Keratinocyte (primary cell): ENCODE results near the gene CD101. TPM values are rescaled to one million over a fixed set of nuclear protein-coding genes. Genes with fewer than 3 reads are reported as not detected.

Source experiments
- DNase-seq: peaks from one replicate; pipeline ENCODE4 v3.0.0-alpha.2; 2011; ENCODE audit warnings: low read depth, missing footprints, low spot score
- FAIRE-seq: peaks from 2 replicates; lab custom pipeline; 2011; peaks lifted over from hg19 to GRCh38; lab: Jason Lieb, UNC
- H2AFZ ChIP-seq: 2 replicates; pipeline ENCODE4 v1.6.0; 2012; ENCODE audit warnings: low read length, control low read depth, inconsistent platforms; ENCODE audit not compliant: control insufficient read depth
- H3K27ac ChIP-seq: 2 replicates; pipeline ENCODE4 v1.5.1; 2011; ENCODE audit warnings: low read length; ENCODE audit not compliant: control insufficient read depth, insufficient read depth
- H3K27me3 ChIP-seq: 3 replicates; pipeline ENCODE4 v1.6.0; 2011; ENCODE audit warnings: low read length; ENCODE audit not compliant: control insufficient read depth, insufficient read depth; ENCODE audit errors: extremely low read depth
- H3K36me3 ChIP-seq, 2 experiments: 2 replicates in 1 of 2; 3 replicates in 1 of 2; pipeline ENCODE4 v1.5.1; 2011; ENCODE audit warnings: low read length in 2 of 2, mild to moderate bottlenecking in 1 of 2; ENCODE audit not compliant: control insufficient read depth in 2 of 2, insufficient read depth in 2 of 2; ENCODE audit errors: extremely low read depth in 1 of 2
- H3K4me1 ChIP-seq: 3 replicates; pipeline ENCODE4 v1.5.1; 2011; ENCODE audit warnings: low read length; ENCODE audit not compliant: control insufficient read depth, insufficient read depth; ENCODE audit errors: extremely low read depth
- H3K4me2 ChIP-seq: 3 replicates; pipeline ENCODE4 v1.6.0; 2011; ENCODE audit warnings: low read depth, low read length; ENCODE audit not compliant: control insufficient read depth, insufficient read depth; ENCODE audit errors: extremely low read depth
- H3K4me3 ChIP-seq, 3 experiments: fragments of 200-600 bp in 1 of 3; sonication (generic) in 1 of 3; 2 replicates in 2 of 3; 3 replicates in 1 of 3; pipeline ENCODE4 v1.5.1; 2011 to 2016; ENCODE audit warnings: low read length in 3 of 3, mild to moderate bottlenecking in 3 of 3, control low read depth in 2 of 3, inconsistent platforms in 1 of 3, low read depth in 1 of 3, mixed read lengths in 1 of 3, mixed run types in 1 of 3, moderate library complexity in 1 of 3; ENCODE audit not compliant: control insufficient read depth in 2 of 3, insufficient read depth in 2 of 3; ENCODE audit errors: extremely low read depth in 1 of 3
- H3K79me2 ChIP-seq: 2 replicates; pipeline ENCODE4 v1.6.0; 2012; ENCODE audit warnings: low read length; ENCODE audit not compliant: control insufficient read depth, insufficient read depth
- H3K9ac ChIP-seq: 3 replicates; pipeline ENCODE4 v1.6.0; 2011; ENCODE audit warnings: low read length; ENCODE audit not compliant: control insufficient read depth, insufficient read depth; ENCODE audit errors: extremely low read depth
- H3K9me1 ChIP-seq: 3 replicates; pipeline ENCODE4 v1.6.0; 2011; ENCODE audit warnings: low read length; ENCODE audit not compliant: control insufficient read depth, insufficient read depth; ENCODE audit errors: extremely low read depth
- H3K9me3 ChIP-seq: 2 replicates; pipeline ENCODE4 v1.5.1; 2012; ENCODE audit warnings: low read depth, low read length; ENCODE audit not compliant: control insufficient read depth
- H4K20me1 ChIP-seq: 3 replicates; pipeline ENCODE4 v1.6.0; 2011; ENCODE audit warnings: low read length; ENCODE audit not compliant: control insufficient read depth, insufficient read depth; ENCODE audit errors: extremely low read depth
- CTCF ChIP-seq, 3 experiments: IDR thresholded peaks in 1 of 3; conservative IDR thresholded peaks in 1 of 3; optimal IDR thresholded peaks in 1 of 3; 2 replicates in 2 of 3; 3 replicates in 1 of 3; pipeline versions ENCODE3 to v1.5.1; 2011; ENCODE audit warnings: low read length in 3 of 3, mild to moderate bottlenecking in 3 of 3, moderate library complexity in 2 of 3, control low read depth in 1 of 3, inconsistent platforms in 1 of 3; ENCODE audit not compliant: insufficient read depth in 2 of 3; ENCODE audit errors: extremely low read depth in 1 of 3
- EZH2 ChIP-seq: IDR thresholded peaks from one replicate; pipeline ENCODE4 v1.6.1; 2012; ENCODE audit warnings: inconsistent platforms, mild to moderate bottlenecking, low read length, moderate library complexity
- dilution Hi-C: fragments of 300-500 bp; cut with MboI; formaldehyde crosslinking; loops from one replicate; pipeline ENCODE4 v1.7.0; 2020; ENCODE audit warnings: low sequenced_read_pairs; ENCODE audit not compliant: extremely low pct_ligation_motif_present
- polyA plus RNA-seq, 5 experiments: library from polyadenylated mRNA; depleted of rRNA in 3 of 5; stranded (reverse) in 3 of 5; stranded (forward) in 1 of 5; unstranded in 1 of 5; fragments of >200 nt; gene quantifications; 1 replicate in 1 of 5; 2 replicates in 3 of 5; 3 replicates in 1 of 5; pipeline versions ENCODE4 v1.2.1 to v1.2.3, GENCODE V29; 2011 to 2012; ENCODE audit warnings: missing spikeins in 2 of 5, low read depth in 1 of 5, low replicate concordance in 1 of 5

CD101 gene
- polyA plus RNA-seq, 1 donor (not counting 4 experiments of a cell fraction or from before 2014, with no cell fraction given): 1.8 TPM

- H3K27ac ChIP-seq: no peak overlapping the region
- H3K9ac ChIP-seq: no peak overlapping the region
- no peaks in the 10 kb centered on the region for H3K27me3 ChIP-seq
- TF ChIP-seq CTCF (optimal IDR thresholded peaks at IDR 0.05 in 1 of 3, IDR thresholded peaks at IDR 0.05 in 1 of 3, conservative IDR thresholded peaks at IDR 0.05 in 1 of 3; ENCODE audit: extremely low read depth in 1 of 3, insufficient read depth in 2 of 3, low read length in 3 of 3) (no peak), EZH2 (no peak)
- H4K20me1 ChIP-seq: no peaks in the 10 kb centered on the region
- no peaks in the 10 kb centered on the region for H3K9me1 ChIP-seq
- FAIRE-seq (no peak), DNase-seq (no peak)
- H3K4me2 ChIP-seq: no peak overlapping the region
- dilution Hi-C loops: no loop called here
- no peak overlapping the region for H3K4me3 ChIP-seq
- H3K4me1 ChIP-seq: no peaks in the 10 kb centered on the region
- no peaks in the 10 kb centered on the region for H3K36me3 ChIP-seq
- no peaks in the 10 kb centered on the region for H3K9me3 ChIP-seq
- H3K79me2 ChIP-seq: no peaks in the 10 kb centered on the region
- H2AFZ ChIP-seq: no peak overlapping the region
Measured at GRCh38 chr1:117044217-117044616, 42.7 kb downstream of the CD101 start.

DNA sequence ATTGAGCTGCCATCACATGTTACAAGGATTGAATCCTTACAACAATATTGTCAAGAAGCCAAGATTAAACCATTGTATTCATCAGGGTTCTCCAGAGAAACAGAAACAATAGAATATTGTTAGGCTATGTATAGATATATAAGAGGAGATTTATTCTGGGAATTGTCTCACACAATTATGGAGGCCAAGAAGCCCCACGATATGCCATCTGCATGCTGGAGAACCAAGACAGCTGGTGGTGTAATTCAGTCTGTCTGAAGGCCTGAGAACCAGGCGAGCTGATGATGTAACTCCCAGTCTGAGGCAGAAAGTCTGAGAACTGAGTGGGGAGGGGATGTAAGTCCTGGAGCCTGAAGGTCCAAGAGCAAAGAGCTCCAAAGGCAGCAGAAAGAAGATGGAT is 44.1 kb downstream of the CD101 start:
- no peak for FAIRE-seq
- no peaks in the 10 kb centered on the region for H3K36me3 ChIP-seq
- no peaks in the 10 kb centered on the region for H4K20me1 ChIP-seq
- H3K9ac ChIP-seq: no peak overlapping the region
- H3K27ac ChIP-seq: no peak overlapping the region
- H3K4me1 ChIP-seq: no peaks in the 10 kb centered on the region
- dilution Hi-C loops: no loop called here
- no peaks in the 10 kb centered on the region for H3K27me3 ChIP-seq
- H3K4me3 ChIP-seq: no peak overlapping the region
- H3K4me2 ChIP-seq: no peak overlapping the region
- no peaks in the 10 kb centered on the region for H3K9me3 ChIP-seq
- no peaks in the 10 kb centered on the region for H3K9me1 ChIP-seq
- TF ChIP-seq EZH2 (no peak), CTCF (optimal IDR thresholded peaks at IDR 0.05 in 1 of 3, IDR thresholded peaks at IDR 0.05 in 1 of 3, conservative IDR thresholded peaks at IDR 0.05 in 1 of 3; ENCODE audit: extremely low read depth in 1 of 3, insufficient read depth in 2 of 3, low read length in 3 of 3) (no peak)
- no peaks in the 10 kb centered on the region for H3K79me2 ChIP-seq
- no peak overlapping the region for H2AFZ ChIP-seq
- DNase-seq: no peak
